HepG2 (cell line): ENCODE results near the gene PSAP. TPM values are rescaled to one million over a fixed set of nuclear protein-coding genes. Genes with fewer than 3 reads are reported as not detected.
A peak's percentile ranks its signal among the peaks of the same experiment; 100 is the strongest.

Source experiments
- CBX5 ChIP-seq: sonication (generic); formaldehyde crosslinking; IDR thresholded peaks from 2 replicates; pipeline ENCODE4 v1.4.0; 2020; ENCODE audit warnings: missing genetic modification reagents, borderline replicate concordance
- DBP ChIP-seq: sonication (generic); formaldehyde crosslinking; IDR thresholded peaks from 2 replicates; pipeline ENCODE4 v1.4.0; 2020; ENCODE audit warnings: missing genetic modification reagents; ENCODE audit errors: not compliant biosample characterization
- ETV5 ChIP-seq: IDR thresholded peaks from 2 replicates; pipeline ENCODE4 v1.6.1; 2018; ENCODE audit warnings: missing biosample characterization, missing genetic modification reagents, inconsistent platforms, borderline replicate concordance
- GATAD2A ChIP-seq: IDR thresholded peaks from 2 replicates; pipeline ENCODE4 v1.6.1; 2016
- KDM4B ChIP-seq: sonication (generic); formaldehyde crosslinking; IDR thresholded peaks from 2 replicates; pipeline ENCODE4 v1.4.0; 2020; ENCODE audit warnings: missing genetic modification reagents
- PBX2 ChIP-seq: IDR thresholded peaks from 2 replicates; pipeline ENCODE4 v1.6.1; 2016; ENCODE audit warnings: control low read depth
- RBAK ChIP-seq: sonication (generic); formaldehyde crosslinking; IDR thresholded peaks from 2 replicates; pipeline ENCODE4 v1.5.1; 2020; ENCODE audit warnings: mild to moderate bottlenecking, missing genetic modification reagents
- RERE ChIP-seq: IDR thresholded peaks from 2 replicates; pipeline ENCODE4 v1.6.1; 2016; ENCODE audit warnings: low read depth, missing genetic modification reagents, missing compliant biosample characterization
- RFX5 ChIP-seq: IDR thresholded peaks from 2 replicates; pipeline ENCODE4 v1.6.1; 2011; ENCODE audit warnings: low read depth, low read length, improper control_type of control experiment
- SNAPC4 ChIP-seq: sonication (generic); formaldehyde crosslinking; IDR thresholded peaks from 2 replicates; pipeline ENCODE4 v1.4.0; 2020; ENCODE audit warnings: mild to moderate bottlenecking, missing genetic modification reagents
- TCF12 ChIP-seq, 2 experiments: fragments of 450-650 bp in 1 of 2; sonication (generic) in 1 of 2; formaldehyde crosslinking in 1 of 2; IDR thresholded peaks; 2 replicates each; pipeline versions ENCODE4 v1.6.1 to v1.8.0; 2017 to 2022; ENCODE audit warnings: antibody characterized with exemption in 1 of 2, mild to moderate bottlenecking in 1 of 2, missing genetic modification reagents in 1 of 2, moderate library complexity in 1 of 2
- TMF1 ChIP-seq: sonication (generic); formaldehyde crosslinking; IDR thresholded peaks from 2 replicates; pipeline ENCODE4 v1.8.1; 2022; ENCODE audit warnings: low read depth, missing genetic modification reagents
- ZNF260 ChIP-seq: sonication (generic); formaldehyde crosslinking; IDR thresholded peaks from 2 replicates; pipeline ENCODE4 v1.4.0; 2020; ENCODE audit warnings: missing genetic modification reagents, low read depth, mild to moderate bottlenecking, borderline replicate concordance
- polyA plus RNA-seq, 8 experiments: library from polyadenylated mRNA; depleted of rRNA in 3 of 8; stranded (reverse) in 7 of 8; unstranded in 1 of 8; fragments of >200 nt; fragmentation: Illumina TruSeq in 4 of 8; extraction: Trizol in 4 of 8; gene quantifications; 2 replicates each; pipeline versions ENCODE4 v1.2.1 to v1.2.3, GENCODE V29; 2011 to 2016; ENCODE audit warnings: low read depth in 4 of 8, missing spikeins in 1 of 8, mixed read lengths in 1 of 8; ENCODE audit not compliant: insufficient read depth in 1 of 8
- total RNA-seq, 5 experiments: library from RNA; depleted of rRNA; stranded (reverse); fragments of >200 nt; fragmentation: Illumina TruSeq; extraction: Trizol; gene quantifications; 2 replicates each; pipeline ENCODE4 v1.2.3, GENCODE V29; 2016; ENCODE audit warnings: low read depth in 1 of 5

PSAP gene
- total and polyA plus RNA-seq, 2 of the 13 experiments (the other 11 are each of a cell fraction or from before 2014, with no cell fraction given): 323 to 643 TPM

- no peak for TF ChIP-seq RERE (CRISPR knock-in tag)
- TF ChIP-seq DBP: no peak
- no peak for TF ChIP-seq RFX5
- no peak for TF ChIP-seq ETV5 (CRISPR knock-in tag)
- no peak for TF ChIP-seq TMF1
- no peak for TF ChIP-seq TCF12 (IDR thresholded peaks at IDR 0.05)
- TF ChIP-seq TCF12 (CRISPR knock-in tag; IDR thresholded peaks at IDR 0.05): no peak
- TF ChIP-seq PBX2: no peak
- TF ChIP-seq GATAD2A (CRISPR knock-in tag): no peak
- TF ChIP-seq ZNF260 (CRISPR knock-in tag): no peak
- TF ChIP-seq SNAPC4 (CRISPR knock-in tag): no peak
- no peak for TF ChIP-seq CBX5 (CRISPR knock-in tag)
- TF ChIP-seq KDM4B (CRISPR knock-in tag): 0 out of 2 replicates have a peak, but pooled peaks have one; percentile 35
- TF ChIP-seq RBAK: no peak
Observed at GRCh38 chr10:71888623-71889387, 37.8 kb upstream of the PSAP start (continued).
